ENCODE results near the gene NR1H2. TPM values are rescaled to one million over a fixed set of nuclear protein-coding genes. Genes with fewer than 3 reads are reported as not detected.

Gene NR1H2
- total RNA-seq, 1 donor = 127 TPM

- no peak for DNase-seq (ENCODE audit: low read depth in 2 of 3, low spot score in 2 of 3)
Measured at GRCh38 chr19:50420127-50420526, 43.9 kb downstream of the NR1H2 start.

GRCh38 chr19:50420808-50421207, 44.6 kb downstream of the NR1H2 start:
- DNase-seq (ENCODE audit: low read depth in 2 of 3, low spot score in 2 of 3) = no peak

- no peak for DNase-seq (ENCODE audit: low read depth in 2 of 3, low spot score in 2 of 3)
Measured at GRCh38 chr19:50422397-50423278, 46.4 kb downstream of the NR1H2 start.

GRCh38 chr19:50423279-50424113, 47.2 kb downstream of the NR1H2 start:
- DNase-seq (ENCODE audit: low read depth in 2 of 3, low spot score in 2 of 3) = no peak

- no peak for DNase-seq (ENCODE audit: low read depth in 2 of 3, low spot score in 2 of 3)
Measured at GRCh38 chr19:50425581-50425980, 49.3 kb downstream of the NR1H2 start.

GRCh38 chr19:50427318-50427925, 51.2 kb downstream of the NR1H2 start:
- no peak for DNase-seq (ENCODE audit: low read depth in 2 of 3, low spot score in 2 of 3)

- DNase-seq (ENCODE audit: low read depth in 2 of 3, low spot score in 2 of 3) = peak in 2 of 3 donors; percentile 84 to 85
Measured at GRCh38 chr19:50427997-50428425, 51.8 kb downstream of the NR1H2 start.

- DNase-seq (ENCODE audit: low read depth in 2 of 3, low spot score in 2 of 3) = no peak
Measured at GRCh38 chr19:50428772-50429463, 52.7 kb downstream of the NR1H2 start.

GRCh38 chr19:50430888-50431342, 54.7 kb downstream of the NR1H2 start:
- no peak for DNase-seq (ENCODE audit: low read depth in 2 of 3, low spot score in 2 of 3)

GRCh38 chr19:50431343-50432220, 55.3 kb downstream of the NR1H2 start:
- peak; percentile 87 to 93 (median 91) for DNase-seq (ENCODE audit: low read depth in 2 of 3, low spot score in 2 of 3)

GRCh38 chr19:50432221-50433028, 56.2 kb downstream of the NR1H2 start, which contains the start of gene MYBPC2:
Gene MYBPC2 (plus strand): TSS chr19:50432892. CDS start chr19:50432954, 62 bp downstream.
- peak in 1 of 3 donors; percentile 10 for DNase-seq (ENCODE audit: low read depth in 2 of 3, low spot score in 2 of 3)

Other genes starting within 250 kb of the NR1H2 start
- gene IZUMO2, start 213.2 kb upstream of the NR1H2 start, total RNA-seq = not detected
- under 0.01 TPM for gene MYH14, start 172.8 kb upstream of the NR1H2 start, total RNA-seq
- 0.27 TPM for gene KCNC3, start 47.1 kb upstream of the NR1H2 start, total RNA-seq
- 0.27 TPM for gene NAPSA, start 10.8 kb upstream of the NR1H2 start, total RNA-seq
- gene POLD1, start 7.9 kb downstream of the NR1H2 start, total RNA-seq = 85.6 TPM
- gene SPIB, start 42.5 kb downstream of the NR1H2 start, total RNA-seq = 2.4 TPM
- 0.27 TPM for gene MYBPC2, start 56.4 kb downstream of the NR1H2 start, total RNA-seq
- gene EMC10, start 100.0 kb downstream of the NR1H2 start, total RNA-seq = 80.0 TPM
- 1.1 TPM for gene GARIN5A, start 100.4 kb downstream of the NR1H2 start, total RNA-seq
- gene JOSD2, start 134.7 kb downstream of the NR1H2 start, total RNA-seq = 11.8 TPM
- gene ASPDH, start 137.5 kb downstream of the NR1H2 start, total RNA-seq = not detected
- under 0.01 TPM for gene LRRC4B, start 192.0 kb downstream of the NR1H2 start, total RNA-seq

Measured in hematopoietic multipotent progenitor cell (in vitro differentiated cells).